Urothelium cell line (cell line): ENCODE measurements around the gene MTMR3.

Source experiments
- DNase-seq: peaks from one replicate; pipeline ENCODE4 v3.0.0; 2011; ENCODE audit warnings: low spot score, mixed read lengths
- FAIRE-seq: peaks from 2 replicates; lab custom pipeline; 2011; peaks lifted over from hg19 to GRCh38; lab: Jason Lieb, UNC

Gene MTMR3

GRCh38 chr22:29867851-29868250 is 15.1 kb upstream of the MTMR3 start:
- DNase-seq (no peak), FAIRE-seq (peak; percentile 69)

GRCh38 chr22:29870574-29870973 is 12.4 kb upstream of the MTMR3 start:
- DNase-seq, result no peak
- no peak for FAIRE-seq

- DNase-seq (no peak), FAIRE-seq (no peak)
These were observed 11.3 kb upstream of the MTMR3 start for GRCh38 chr22:29871684-29872083.

GRCh38 chr22:29872144-29872893 is 10.7 kb upstream of the MTMR3 start:
- DNase-seq (no peak), FAIRE-seq (no peak)

- FAIRE-seq (no peak), DNase-seq (no peak)
These were observed 10.0 kb upstream of the MTMR3 start for GRCh38 chr22:29872989-29873388.

- peak; percentile 5 for FAIRE-seq
- no peak for DNase-seq
These were observed 9.0 kb upstream of the MTMR3 start for GRCh38 chr22:29873943-29874342.

- FAIRE-seq (no peak), DNase-seq (no peak)
These were observed 5.4 kb upstream of the MTMR3 start for GRCh38 chr22:29877620-29878019.

GRCh38 chr22:29879753-29880152 is 3.2 kb upstream of the MTMR3 start:
- DNase-seq, result no peak
- FAIRE-seq, result no peak

- DNase-seq, result no peak
- FAIRE-seq, result no peak
These were observed 294 bp upstream of the MTMR3 start for GRCh38 chr22:29882716-29883044.

GRCh38 chr22:29883775-29884097 is 762 bp downstream of the MTMR3 start:
- FAIRE-seq, result peak; percentile 37
- DNase-seq, result no peak

GRCh38 chr22:29885610-29886009 is 2.6 kb downstream of the MTMR3 start:
- FAIRE-seq (no peak), DNase-seq (no peak)

GRCh38 chr22:29886596-29886995 is 3.6 kb downstream of the MTMR3 start:
- FAIRE-seq (no peak), DNase-seq (no peak)

- FAIRE-seq, result no peak
These were observed 4.4 kb downstream of the MTMR3 start for GRCh38 chr22:29887358-29887757.

GRCh38 chr22:29890760-29891159 is 7.8 kb downstream of the MTMR3 start:
- FAIRE-seq, result no peak

More at GRCh38 chr22:29887358-29887757, 4.4 kb downstream of the MTMR3 start:
- no peak for DNase-seq

GRCh38 chr22:29892315-29893156 is 9.6 kb downstream of the MTMR3 start:
- DNase-seq (no peak), FAIRE-seq (no peak)

More at GRCh38 chr22:29890760-29891159, 7.8 kb downstream of the MTMR3 start:
- no peak for DNase-seq

GRCh38 chr22:29901354-29901753 is 18.4 kb downstream of the MTMR3 start:
- DNase-seq (no peak), FAIRE-seq (no peak)

GRCh38 chr22:29903371-29903770 is 20.4 kb downstream of the MTMR3 start:
- DNase-seq (no peak), FAIRE-seq (no peak)

- FAIRE-seq (peak; percentile 75), DNase-seq (no peak)
These were observed 21.0 kb downstream of the MTMR3 start for GRCh38 chr22:29904020-29904419.

GRCh38 chr22:29907753-29908515 is 25.0 kb downstream of the MTMR3 start:
- DNase-seq, result peak; percentile 89
- peak; percentile 63 for FAIRE-seq

GRCh38 chr22:29912141-29912540 is 29.2 kb downstream of the MTMR3 start:
- FAIRE-seq (no peak), DNase-seq (no peak)

- DNase-seq (peak; percentile 52), FAIRE-seq (peak; percentile 30)
These were observed 29.8 kb downstream of the MTMR3 start for GRCh38 chr22:29912605-29913398.
